ENCODE data around the gene CDK14.
"Not testable (repeated sequence)": the region's sequence is repeated elsewhere in the genome, so short reads cannot be mapped to it uniquely, and the experiment has no call there.

CDK14 gene

DNA sequence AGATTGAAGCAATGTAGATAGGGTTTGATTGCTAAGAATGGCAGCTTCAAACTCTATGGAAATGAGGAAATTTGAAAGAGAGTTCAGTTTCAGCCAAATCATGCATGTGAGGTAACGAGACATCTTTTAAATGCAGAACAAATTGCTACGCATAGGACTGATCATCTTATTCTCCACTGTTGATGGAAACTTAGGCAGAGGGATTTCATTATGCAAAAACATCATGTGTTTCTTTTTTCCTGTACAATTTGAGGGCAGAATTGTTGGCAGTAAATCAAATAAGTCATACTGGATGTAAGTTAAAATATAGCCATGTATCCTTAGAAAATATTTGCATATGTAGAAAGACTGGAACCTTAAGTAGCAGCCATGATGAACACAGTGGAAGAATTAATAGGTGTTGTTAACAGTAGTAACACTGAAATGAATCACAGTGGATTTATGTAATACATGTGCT, 327.4 kb downstream of the CDK14 start:
- DNase-seq, result peak; percentile 40

- DNase-seq, result not testable (repeated sequence)
These were observed 332.7 kb downstream of the CDK14 start for GRCh38 chr7:90928700-90929424.

- no peak for DNase-seq
These were observed 336.1 kb downstream of the CDK14 start for GRCh38 chr7:90931986-90932916.

- no peak for DNase-seq
These were observed 336.9 kb downstream of the CDK14 start for GRCh38 chr7:90933041-90933440.

- no peak for DNase-seq
These were observed 337.9 kb downstream of the CDK14 start for GRCh38 chr7:90933984-90934383.

DNA sequence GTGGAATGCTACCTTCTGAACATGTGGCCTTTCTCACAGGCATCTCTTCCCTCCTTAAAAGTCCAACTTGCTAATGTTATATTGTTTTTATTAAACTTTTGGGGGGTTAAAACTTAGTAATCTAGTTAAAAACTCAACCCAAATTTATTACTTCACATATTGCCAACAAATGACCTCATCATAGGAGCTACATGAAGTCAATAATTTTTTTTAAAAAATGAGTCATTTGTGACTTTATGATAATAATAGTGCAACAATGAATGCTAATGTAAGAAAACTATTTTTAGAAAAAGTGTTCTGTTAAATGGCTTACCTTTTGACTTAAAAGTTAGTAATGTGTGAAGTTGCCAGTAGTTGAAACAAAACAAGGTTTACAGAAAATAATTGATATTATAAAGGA, 342.2 kb downstream of the CDK14 start:
- DNase-seq, result no peak

GRCh38 chr7:90939666-90940065, 343.5 kb downstream of the CDK14 start:
- DNase-seq, result no peak

DNA sequence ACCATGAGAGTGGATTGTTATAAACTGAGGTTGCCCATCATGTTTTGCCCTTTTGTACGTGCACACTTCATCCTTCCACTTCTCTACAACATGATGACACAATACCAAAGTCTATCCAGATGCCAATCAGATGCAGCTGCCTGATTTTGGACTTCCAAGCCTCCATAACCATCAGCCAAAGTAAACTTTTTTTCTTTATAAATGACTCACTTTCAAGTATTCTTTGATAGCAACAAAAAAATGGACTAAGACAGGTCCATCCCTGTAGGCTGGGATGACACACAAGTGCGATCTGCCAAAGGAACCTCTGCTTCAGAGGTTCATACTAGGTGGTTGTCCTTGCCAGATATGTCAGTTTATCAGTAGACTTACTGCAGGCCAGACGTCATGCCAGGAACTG, 347.9 kb downstream of the CDK14 start:
- no peak for DNase-seq

- DNase-seq, result peak; percentile 44
These were observed 349.1 kb downstream of the CDK14 start for GRCh38 chr7:90945104-90945787.

DNA sequence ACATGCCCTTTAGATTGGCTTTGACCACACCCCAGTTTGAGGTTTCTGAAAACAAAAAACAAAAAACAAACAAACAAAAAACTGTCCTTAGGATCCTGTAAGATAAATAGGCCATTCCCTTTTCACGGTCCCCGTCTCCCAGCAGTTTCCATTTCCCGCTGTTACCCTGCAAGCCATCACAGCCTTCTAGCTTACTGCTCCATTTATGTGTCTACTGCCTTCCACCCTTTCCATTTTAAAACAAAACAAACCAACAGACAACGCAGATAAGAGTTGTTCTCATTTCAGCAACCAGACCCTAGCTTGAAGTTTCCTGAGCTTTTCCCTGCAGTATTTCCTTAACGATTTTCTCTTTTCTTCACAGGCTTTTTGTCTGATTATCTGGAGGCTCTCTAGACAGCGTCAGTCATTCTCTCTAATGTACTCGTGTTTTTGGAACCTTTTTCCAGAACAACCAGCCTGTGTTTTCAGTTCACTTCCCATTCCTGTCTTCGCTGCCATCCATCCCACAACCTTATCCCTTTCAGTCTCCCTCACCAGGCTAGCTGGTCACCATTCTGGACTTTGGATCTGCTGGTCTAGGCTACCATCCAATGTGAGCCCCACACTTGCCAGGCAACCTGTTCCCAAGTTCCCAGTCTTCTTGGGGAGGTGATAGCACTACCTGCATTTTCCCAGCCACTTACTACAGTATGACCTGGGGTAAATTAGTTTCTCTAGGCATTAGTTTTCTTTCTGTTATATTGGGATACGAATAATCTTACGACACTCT, 350.8 kb downstream of the CDK14 start:
- DNase-seq, result no peak

DNA sequence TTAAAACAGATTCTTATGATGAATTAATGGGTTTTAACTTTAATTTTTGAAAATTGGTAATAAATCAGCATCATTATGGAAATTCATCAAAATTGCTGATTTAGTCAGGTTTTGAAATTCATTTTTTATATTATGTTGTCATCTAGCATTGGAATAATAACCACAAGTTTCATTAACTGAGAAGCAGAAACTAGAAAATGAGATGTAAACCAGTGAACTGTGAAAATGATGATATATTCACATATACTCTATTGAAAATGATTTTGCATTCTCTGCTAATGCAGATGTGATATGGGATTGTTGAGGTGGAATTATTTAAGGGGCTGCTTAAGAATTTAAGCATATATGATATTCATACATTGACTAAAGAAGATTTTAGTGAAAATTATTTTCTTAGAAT, 352.0 kb downstream of the CDK14 start:
- no peak for DNase-seq

GRCh38 chr7:90951229-90951628, 355.1 kb downstream of the CDK14 start:
- DNase-seq, result no peak

GRCh38 chr7:90951986-90952954, 356.1 kb downstream of the CDK14 start:
- peak; percentile 27 for DNase-seq

GRCh38 chr7:90955641-90956207, 359.6 kb downstream of the CDK14 start:
- no peak for DNase-seq

GRCh38 chr7:90957883-90958282, 361.8 kb downstream of the CDK14 start:
- DNase-seq, result no peak

- DNase-seq, result peak; percentile 77
These were observed 362.5 kb downstream of the CDK14 start for GRCh38 chr7:90958647-90959046.

DNA sequence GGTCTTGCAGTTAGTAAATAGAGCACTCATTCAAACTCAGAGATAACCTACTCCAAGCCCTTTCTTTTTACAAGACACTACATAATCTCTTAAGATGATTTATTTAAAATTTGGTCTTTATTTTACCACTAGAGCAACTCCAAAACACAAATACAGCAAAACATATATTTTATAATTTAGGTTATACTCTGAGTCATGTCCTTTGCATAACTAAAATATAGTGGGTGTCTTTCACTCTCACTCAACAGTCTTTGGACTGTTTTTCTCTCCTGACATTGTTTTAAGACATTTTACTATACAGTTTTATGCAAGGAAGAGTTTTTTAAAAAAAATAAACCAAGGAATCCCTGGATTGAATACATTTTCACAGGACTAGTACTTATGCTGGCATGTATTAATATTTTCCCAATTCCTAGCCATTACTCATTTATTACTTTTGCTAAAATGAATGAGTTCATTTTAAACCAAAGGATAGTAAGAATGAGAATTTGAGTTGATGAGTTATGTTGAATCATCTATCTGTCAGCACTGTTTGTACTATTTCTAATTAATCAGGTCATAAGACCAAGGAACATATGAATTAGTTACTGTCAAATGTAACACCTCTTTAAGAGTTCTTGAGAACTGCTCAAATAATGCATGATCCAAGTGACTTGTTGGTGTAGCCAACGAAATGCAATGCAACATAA, 365.1 kb downstream of the CDK14 start:
- DNase-seq, result peak; percentile 43

- DNase-seq, result no peak
These were observed 369.1 kb downstream of the CDK14 start for GRCh38 chr7:90965211-90965610.

- no peak for DNase-seq
These were observed 370.2 kb downstream of the CDK14 start for GRCh38 chr7:90966346-90966745.

DNA sequence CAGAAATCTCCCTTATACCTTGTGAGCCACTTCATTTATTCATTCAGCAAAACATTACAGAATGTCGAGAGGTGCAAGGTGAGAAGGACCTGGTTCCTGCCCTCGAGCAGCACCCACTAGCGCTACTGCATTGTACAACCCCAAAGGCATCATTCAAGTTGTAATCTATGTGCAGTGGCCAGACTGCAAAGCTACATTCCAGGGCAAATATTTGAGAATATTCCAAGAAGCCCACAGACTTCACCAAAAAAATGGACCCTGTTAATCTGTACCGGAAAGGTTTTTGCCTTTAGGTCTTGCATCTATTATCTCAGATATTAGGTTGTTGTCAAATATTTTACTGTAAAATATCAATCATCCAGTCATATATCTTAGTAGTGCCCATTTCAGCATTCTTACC, 372.8 kb downstream of the CDK14 start:
- DNase-seq, result peak; percentile 9

Data from fibroblast of skin of right biceps (primary cell).